ENCODE data around the gene NR6A1.

The NR6A1 gene

GRCh38 chr9:124512806-124513204, 258.3 kb downstream of the NR6A1 start:
- DNase-seq: no peak

GRCh38 chr9:124511891-124512805, 259.0 kb downstream of the NR6A1 start:
- no peak for DNase-seq

- no peak for DNase-seq
These were observed 259.7 kb downstream of the NR6A1 start for GRCh38 chr9:124511426-124511840.

GRCh38 chr9:124510650-124511425, 260.3 kb downstream of the NR6A1 start:
- no peak for DNase-seq

- DNase-seq: no peak
These were observed 263.2 kb downstream of the NR6A1 start for GRCh38 chr9:124507880-124508423.

GRCh38 chr9:124506931-124507879, 263.9 kb downstream of the NR6A1 start, which contains the start of gene NR5A1:
NR5A1 (minus strand) TSS chr9:124507399; CDS start chr9:124503395, 4,004 bp downstream.
- no peak for DNase-seq

GRCh38 chr9:124506433-124506832, 264.7 kb downstream of the NR6A1 start:
- no peak for DNase-seq

GRCh38 chr9:124505901-124506346, 265.2 kb downstream of the NR6A1 start:
- no peak for DNase-seq

GRCh38 chr9:124505006-124505900, 265.9 kb downstream of the NR6A1 start:
- no peak for DNase-seq

GRCh38 chr9:124504530-124505005, 266.5 kb downstream of the NR6A1 start:
- no peak for DNase-seq

GRCh38 chr9:124503713-124504529, 267.2 kb downstream of the NR6A1 start:
- DNase-seq: no peak

GRCh38 chr9:124502711-124503702, 268.1 kb downstream of the NR6A1 start:
- DNase-seq: no peak

- DNase-seq: no peak
These were observed 269.3 kb downstream of the NR6A1 start for GRCh38 chr9:124501771-124502320.

- no peak for DNase-seq
These were observed 270.1 kb downstream of the NR6A1 start for GRCh38 chr9:124500796-124501611.

GRCh38 chr9:124500028-124500795, 270.9 kb downstream of the NR6A1 start:
- DNase-seq: no peak

- no peak for DNase-seq
These were observed 271.9 kb downstream of the NR6A1 start for GRCh38 chr9:124499216-124499615.
